HTR-8/SVneo (cell line): ENCODE results near the gene KAZN.
"Not testable (repeated sequence)": the region's sequence is repeated elsewhere in the genome, so short reads cannot be mapped to it uniquely, and the experiment has no call there.

Experiments
- DNase-seq: peaks from one replicate; pipeline ENCODE4 v3.0.0; 2011; ENCODE audit warnings: low spot score, mixed read lengths; ENCODE audit not compliant: insufficient read length
- FAIRE-seq: peaks from 2 replicates; lab custom pipeline; 2011; peaks lifted over from hg19 to GRCh38; lab: Jason Lieb, UNC

The KAZN gene

DNA sequence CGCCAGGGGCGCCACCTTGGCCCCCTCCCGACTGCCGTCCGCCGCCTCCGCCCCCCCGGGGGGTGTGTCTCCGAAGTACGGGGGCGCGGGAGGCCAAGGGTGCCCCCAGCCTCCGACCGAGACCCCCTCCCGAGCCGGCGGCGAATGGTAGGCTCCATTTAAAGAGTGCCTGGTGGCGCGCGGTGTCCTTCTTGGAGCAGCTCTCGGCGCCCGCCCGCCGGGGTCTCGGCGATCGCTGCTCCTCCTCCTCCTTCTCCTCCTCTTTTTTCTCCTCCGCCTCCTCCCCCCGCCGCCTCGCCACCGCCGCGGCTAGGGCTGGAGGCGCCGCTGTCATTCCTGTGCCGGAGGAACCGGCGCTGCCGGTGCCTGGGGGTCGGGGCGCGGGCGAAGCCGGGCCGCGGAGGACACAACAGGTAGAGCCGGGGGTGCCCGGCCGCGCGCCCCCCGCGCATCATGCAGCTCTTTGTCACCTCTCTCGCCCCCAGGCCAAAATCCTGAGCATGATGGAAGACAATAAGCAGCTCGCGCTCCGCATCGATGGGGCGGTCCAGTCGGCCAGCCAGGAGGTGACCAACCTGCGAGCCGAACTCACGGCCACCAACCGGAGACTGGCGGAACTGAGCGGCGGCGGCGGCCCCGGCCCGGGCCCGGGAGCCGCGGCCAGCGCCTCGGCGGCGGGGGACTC lies at the start of gene KAZN:
Gene KAZN, plus strand, starts transcription at position 188 of the 685 bp plus-strand sequence.
- DNase-seq (no peak), FAIRE-seq (no peak)

DNA sequence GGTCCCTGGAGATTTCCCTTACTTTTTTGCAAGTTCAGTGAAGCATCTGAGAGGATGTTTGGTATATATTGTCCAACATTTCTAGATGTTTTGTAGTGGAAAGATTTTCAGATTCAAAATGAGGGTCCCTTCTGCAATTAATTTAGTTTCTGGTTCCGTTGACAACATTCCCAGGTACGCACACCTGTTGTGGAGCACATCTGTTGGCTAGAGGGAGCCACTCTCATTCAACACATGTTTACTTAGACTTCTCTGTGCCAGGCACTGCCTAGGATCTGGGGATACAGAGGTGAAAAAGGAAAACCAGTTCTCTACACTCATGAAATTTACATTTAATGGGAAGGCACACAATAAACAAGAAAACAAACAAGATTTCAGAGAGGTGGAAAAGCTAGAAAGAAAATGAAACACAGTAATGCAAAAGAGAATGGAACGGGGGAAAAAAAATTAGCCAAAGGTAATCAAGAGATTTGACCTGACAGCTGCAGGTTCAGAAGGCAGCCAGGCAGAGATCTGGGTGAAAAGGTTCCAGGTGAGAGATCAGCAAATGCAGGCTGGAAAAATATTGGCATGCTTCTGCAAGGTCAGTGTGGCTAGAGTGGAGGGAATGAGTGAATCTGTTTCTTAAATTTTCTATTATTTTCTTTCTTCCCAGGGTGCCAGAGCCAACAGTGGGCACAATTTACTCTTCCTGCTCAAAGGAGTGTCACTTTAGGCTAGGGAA lies 48.4 kb upstream of the KAZN start:
- DNase-seq (no peak), FAIRE-seq (no peak)

DNA sequence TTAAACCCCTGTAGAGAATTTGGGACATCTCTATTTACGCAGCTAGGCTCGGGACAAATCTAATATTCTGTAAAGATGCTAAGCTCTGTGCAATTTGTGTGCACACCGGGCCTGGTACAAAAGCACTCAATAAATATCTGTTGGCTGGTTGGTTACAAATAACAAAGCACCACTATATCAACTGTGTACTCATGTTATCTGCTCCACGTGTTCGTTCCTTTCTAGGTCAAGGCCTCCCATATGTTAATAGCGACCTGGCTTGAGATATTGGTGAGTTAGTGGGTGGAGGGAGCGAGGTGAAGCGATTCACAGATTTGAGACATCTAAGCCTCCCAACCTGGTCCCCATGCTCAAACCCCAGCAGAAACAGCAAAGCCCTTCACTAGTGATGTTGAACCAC lies 47.1 kb upstream of the KAZN start:
- no peak for FAIRE-seq
- DNase-seq, result no peak

DNA sequence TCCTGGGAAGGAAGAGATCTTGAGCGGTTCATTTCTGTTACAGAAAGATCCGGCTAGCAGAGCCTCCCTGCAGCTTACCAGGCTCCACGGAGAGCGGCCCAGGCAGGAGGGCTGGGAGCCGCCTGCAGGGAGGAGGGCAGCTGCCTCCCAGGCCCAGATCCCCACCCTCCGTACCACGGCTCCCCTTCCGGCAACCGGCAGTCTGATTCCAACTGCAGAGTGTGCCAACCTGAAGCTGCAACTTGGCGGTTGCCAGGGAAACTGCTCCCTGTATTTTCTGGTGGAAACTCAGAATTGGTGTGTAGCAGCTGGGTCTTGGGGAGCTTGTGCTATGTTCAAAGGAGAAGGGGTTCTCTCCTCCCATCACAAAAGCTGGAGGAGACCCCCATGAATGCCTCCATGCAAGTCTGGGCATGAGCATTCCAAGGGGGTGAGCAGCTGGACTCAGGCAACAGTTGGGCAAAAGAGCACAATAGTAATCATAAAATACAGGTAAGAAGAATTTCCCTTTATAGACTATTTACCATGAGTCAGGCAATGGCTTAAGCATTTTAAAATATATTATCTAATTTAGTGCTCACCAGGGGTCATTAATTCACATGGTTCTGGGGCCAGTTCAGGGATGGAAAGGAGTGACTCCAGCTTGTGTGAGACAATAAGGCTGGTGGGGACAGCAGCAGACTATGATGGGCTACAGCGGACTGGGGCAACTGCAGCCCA lies 46.1 kb upstream of the KAZN start:
- no peak for FAIRE-seq
- DNase-seq, result no peak

DNA sequence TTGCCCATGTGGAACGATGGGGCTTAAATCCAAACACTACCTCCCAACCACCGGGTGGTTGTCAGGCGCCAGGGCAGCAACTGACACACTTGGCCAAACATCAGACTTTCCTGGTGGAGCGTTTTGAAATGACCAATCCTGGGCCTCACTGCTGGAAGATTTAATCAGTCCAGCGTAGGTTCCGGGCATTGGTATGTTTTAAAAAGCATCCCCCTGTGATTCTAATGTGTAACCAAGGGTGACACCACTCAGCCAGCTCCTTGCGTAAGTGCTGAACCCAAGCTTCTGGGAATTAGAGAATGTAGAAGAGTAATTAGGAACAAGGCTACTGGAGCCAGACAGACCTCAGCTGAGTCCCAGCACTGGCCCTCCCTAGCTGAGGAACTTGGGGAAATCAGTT lies 44.8 kb upstream of the KAZN start:
- FAIRE-seq, result no peak
- DNase-seq, result no peak

DNA sequence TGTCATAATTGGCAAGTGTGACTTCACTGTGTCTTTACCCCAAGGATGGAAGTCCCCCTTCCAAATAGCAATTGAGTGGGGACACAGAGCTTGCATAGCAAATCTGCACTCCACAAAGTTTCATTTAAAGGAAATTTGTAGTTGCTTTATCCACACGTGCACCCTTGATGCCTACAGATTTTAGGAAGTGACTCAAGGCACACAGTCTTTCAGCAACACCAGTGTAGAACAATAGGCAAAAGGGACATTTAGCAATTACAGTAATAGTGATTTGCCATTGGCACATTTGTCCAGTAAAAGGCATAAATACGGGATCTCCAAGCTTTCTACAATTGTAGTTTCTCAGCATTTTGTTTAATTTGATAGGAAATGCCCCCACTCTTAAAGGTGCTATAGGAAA lies 43.4 kb upstream of the KAZN start:
- no peak for DNase-seq
- FAIRE-seq, result no peak

DNA sequence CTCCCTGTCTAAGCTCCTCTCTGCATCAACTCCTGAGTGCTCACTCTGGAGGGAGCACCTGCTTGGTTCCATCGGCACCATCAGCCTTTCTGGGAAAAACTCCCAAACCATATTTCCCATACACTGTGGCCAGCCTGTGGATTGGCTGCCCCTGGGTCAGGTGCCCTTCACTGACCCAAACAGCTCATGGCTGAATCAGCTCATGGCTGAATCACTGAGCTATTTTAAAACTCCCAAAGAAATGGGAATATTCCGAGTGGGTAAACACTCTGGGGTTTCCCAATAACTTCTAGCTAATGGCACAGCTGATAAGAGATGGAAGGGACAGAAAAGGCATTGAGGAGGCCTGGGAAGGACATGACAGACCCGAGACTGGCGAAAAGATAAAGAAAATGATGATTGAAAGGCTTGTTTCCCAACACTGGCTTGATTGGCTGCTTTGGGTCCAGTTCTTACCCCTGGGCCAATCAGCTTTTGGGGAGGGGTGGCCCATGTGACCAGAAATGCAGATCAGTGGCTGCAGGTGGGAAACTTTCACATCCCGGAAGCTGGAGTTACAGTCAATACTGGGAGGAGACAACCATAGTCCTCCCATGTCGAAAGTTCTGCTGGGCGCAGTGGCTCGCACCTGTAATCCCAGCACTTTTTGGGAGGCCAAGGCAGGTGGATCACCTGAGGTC lies 37.3 kb upstream of the KAZN start:
- no peak for DNase-seq
- FAIRE-seq, result no peak

DNA sequence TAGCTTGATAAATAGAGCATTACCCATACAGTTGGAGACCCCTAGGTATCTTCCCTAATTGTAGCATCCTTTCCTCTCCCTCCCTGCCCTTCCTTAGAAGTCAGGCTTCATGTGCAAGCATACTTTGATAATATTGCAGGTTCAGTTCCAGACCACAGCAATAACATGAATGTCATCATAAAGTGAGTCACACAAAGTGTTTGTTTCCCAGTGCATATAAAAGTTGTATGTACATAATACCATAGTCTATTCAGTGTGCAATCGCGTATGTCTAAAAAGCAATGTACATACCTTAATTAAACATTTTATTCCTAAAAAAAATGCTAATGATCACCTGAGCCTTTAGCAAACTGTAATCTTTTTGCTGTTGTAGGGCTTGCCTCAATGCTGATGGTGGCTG lies 33.4 kb upstream of the KAZN start:
- DNase-seq (no peak), FAIRE-seq (no peak)

DNA sequence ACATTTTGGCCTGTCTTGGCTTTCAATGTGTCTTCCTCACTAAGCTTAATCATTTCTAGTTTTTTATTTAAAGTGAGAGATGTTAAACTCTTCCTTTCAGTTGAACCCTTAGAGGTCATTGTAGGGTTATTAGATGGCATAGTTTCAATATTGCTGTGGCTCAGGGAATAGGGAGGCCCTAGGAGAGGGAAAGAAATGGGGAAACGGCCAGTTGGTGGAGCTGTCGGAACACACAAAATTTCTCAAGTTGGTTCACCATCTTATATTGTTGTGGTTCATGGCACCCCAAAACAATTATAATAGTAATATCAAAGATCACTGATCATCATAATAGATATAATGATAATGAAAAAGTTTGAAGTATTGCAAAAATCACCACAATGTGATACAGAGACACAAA lies 31.4 kb upstream of the KAZN start:
- no peak for FAIRE-seq
- DNase-seq, result no peak

DNA sequence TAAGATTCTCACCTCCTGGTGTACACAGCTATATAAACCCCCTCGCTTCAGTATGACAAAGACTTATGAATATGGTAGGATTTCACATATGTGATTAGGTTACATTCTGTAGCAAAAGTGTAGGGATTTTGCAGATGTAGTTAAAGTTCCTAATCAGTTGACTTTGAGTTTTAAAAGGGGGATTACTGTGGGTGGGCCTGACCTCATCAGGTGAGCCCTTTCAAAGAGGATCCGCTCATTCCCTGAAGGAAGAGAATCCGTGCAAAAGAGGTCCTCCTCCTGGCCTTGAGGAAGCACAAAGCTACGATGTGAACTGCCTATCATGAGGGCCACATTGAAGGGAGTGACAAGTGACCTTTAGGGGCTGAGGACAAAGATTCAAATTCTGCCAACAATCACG lies 30.6 kb upstream of the KAZN start:
- no peak for DNase-seq
- FAIRE-seq, result no peak

DNA sequence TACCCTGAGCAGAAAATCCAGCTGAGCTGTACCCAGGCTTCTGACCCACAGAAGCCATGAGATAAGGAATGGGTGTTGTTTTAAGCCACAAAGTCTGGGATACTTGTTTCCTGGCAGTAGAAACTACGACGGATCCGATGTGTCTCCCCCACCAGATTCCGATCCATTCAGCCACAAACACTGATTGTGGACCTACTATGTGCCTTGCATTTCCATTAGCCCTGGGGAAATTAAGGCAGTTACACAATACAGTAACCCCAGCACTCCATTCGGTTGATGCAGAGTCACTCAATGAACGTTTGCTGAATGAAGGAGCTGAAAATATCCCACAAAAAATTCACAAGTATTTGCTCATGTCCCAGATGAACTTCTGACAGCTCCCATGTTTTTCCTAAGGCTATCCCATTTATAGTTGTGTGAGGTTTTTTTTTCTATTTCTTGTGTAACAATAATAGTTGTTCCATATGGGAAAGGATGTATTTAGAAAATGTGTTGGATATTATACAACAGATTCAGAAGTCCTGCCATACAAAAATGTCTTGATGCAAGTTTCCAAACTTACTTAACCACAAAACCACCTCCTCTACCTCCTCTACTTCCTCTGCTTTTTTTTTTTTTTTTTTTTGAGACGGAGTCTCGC lies 29.6 kb upstream of the KAZN start:
- DNase-seq, result no peak
- no peak for FAIRE-seq

DNA sequence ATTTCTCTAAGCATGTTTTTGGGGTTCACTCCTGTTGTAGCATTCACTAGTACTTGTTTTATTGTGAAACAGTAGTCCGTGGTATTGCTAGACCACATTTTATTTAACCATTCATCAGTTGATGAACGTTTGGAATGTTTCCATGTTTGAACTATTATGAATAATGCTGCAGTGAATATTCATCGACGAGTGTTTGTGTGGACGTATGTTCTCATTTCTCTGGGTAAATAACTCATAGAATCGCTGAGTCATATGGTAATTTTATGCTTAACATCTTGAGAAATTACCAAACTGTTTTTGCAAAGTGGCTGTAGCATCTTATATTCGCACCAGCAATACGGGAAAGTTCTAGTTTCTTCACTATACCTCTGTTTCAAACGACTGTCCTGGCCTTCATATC lies 28.0 kb upstream of the KAZN start:
- FAIRE-seq (no peak), DNase-seq (no peak)

DNA sequence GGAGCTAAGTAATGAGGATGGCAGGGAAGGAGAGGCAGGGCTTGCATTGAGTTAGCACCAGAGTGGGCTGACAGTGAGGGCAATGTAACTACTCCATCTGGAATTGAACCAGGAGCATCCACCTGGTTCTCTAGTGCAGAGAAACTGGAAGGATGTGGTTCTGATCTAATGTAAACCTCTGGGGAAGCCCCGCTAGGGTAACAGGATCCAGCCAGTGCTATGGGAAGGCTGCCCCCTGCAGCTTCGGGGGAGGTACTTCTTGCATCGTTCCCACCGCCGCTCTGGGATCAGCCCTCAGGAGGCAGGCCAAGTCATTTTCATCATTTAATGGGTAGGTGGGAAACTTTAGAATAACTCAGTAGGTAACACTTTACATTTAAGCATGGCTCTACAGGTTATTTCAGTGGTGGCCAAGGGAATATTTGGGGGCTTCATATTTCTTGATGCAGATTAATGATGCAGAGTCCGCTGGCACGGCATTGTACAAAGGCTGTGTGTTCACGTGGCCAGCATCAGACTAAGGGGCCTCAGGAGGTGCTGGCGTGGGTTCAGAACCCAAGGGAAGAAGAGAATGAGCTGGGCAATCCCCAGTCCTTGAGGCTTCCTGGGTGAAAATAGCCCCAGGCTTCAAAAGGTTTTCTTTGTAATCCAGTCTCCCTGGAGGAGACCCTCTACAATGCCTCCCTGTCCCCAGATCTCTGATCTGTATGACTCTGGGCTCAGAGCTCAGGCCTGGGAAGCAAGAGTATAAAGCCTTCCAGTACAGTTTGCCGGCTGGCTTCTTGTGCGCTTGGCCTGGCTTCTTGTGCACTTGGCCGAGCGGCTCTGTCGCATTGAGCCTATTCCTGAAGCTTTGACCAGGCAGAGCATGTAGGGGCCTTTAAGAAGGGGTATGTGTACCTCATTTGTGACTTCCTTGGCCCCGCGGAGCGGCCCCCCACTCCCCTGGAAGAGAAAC lies 26.4 kb upstream of the KAZN start:
- FAIRE-seq (no peak), DNase-seq (no peak)

DNA sequence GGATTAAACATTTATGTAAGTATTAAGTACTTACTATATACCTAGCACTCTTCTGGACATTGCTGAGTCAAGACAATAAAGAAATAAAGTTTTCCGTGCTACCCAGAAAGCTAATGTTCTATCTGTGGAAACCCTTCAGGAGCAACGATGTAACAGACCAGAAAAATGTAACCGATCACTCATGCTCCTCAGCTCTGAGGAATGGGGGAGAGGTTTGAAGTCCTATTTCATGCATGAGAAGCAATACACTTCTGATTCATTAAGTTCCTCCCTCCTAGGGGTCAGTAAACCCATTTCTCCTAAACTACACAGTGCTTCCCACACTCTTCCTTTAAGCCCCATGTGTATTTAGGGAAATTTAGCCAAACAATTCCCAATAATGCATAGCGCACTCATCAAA lies 25.6 kb upstream of the KAZN start:
- no peak for FAIRE-seq

DNA sequence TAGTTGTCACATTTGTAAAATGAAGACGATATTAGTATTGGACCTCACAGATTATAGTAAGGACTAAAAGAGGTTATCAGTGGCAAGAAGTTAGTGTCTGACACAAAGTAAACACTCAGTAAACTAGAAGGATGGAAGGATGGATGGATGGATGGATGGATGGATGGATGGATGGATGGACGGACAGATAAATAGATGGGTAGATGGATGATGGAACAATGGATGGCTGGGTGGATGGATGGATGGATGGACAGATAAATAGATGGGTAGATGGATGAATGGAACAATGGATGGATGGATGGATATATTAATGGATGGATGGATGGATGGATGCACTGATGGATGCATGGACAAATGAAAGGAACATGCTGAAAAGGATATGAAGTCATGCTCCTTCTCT lies 22.3 kb upstream of the KAZN start:
- DNase-seq (no peak), FAIRE-seq (no peak)

More for the DNA sequence above, 25.6 kb upstream of the KAZN start:
- DNase-seq, result no peak

DNA sequence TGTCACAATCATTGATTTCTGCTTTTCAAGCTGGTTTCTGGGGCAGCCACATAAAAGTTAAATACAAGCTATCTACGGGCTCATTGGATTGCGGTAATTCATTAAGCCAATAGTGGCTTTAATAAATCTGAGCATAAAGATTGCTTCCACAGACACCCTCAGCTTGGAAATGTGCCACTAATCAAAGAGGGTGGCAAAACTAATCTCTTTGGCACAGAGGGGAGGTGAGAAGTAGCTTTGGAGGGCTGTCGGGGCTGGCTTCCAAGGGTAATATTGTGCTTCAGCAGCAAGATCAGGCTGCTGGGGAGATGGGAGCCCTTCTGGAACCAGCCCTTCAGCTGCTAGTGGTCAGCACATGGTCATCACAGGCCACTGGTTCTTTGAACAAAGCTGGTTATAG lies 21.2 kb upstream of the KAZN start:
- DNase-seq (no peak), FAIRE-seq (no peak)

DNA sequence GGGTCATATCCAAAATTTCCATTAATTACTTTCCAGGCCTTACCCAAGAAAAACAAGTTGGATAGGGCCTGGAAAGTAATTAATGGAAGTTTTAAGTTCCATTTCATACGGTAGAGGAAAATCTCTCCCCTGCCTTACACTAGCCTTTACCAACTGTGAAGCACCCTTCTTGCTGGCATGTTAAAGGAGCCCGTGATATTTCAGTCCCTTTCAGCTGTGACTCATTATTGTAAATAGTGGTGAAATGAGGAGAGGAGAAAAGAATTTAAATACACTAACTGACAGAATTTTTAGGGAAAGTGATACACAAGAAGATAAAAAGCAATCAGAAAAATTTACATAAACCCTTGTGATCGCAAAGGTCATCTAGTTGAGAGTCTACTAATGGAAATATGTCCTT lies 20.3 kb upstream of the KAZN start:
- DNase-seq (no peak), FAIRE-seq (no peak)

DNA sequence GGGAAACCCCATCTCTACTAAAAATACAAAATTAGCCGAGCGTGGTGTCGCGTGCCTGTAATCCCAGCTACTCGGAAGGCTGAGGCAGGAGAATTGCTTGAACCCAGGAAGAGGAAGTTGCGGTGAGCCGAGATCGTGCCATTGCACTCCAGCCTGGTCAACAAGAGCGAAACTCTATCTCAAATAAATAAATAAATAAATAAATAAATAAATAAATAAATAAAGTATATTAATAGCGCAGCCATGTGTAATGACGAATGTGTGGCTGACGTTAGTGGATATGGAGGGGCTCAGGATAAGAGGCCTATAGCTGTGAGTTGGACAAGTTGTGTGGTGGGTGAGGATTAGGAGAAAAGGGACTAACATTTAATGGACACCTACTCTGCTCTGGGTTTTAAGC lies 18.2 kb upstream of the KAZN start:
- not testable (repeated sequence) for FAIRE-seq, DNase-seq

DNA sequence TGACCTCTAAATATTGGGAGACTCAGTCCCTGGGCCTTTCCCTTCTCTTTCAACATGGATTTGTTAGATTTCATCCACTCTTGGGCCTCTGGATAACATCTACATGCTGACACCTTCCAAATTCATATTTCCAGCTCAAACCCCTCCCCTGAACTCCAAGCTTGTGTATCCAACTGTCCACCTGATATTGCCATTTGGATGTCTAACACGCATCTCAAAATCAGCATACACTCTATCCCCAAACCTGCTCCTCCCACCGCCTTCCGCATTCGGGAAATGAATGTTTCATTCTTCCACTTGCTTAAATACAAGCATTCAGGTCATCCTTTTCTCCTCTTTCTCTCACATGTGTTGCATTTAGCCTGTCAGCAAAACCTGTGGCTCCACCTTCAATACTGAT lies 17.5 kb upstream of the KAZN start:
- no peak for DNase-seq
- FAIRE-seq, result no peak
